H1 (cell line): ENCODE results near the gene SRSF2.

Experiments used
- CTCF ChIP-seq, 3 experiments: IDR thresholded peaks; 1 replicate in 2 of 3; 2 replicates in 1 of 3; pipeline versions ENCODE4 v1.5.1 to v1.6.1; 2011; ENCODE audit warnings: low read length in 3 of 3, mild to moderate bottlenecking in 3 of 3, inconsistent platforms in 2 of 3, low read depth in 1 of 3, moderate library complexity in 1 of 3; ENCODE audit not compliant: insufficient read depth in 1 of 3; ENCODE audit errors: control extremely low read depth in 1 of 3
- EP300 ChIP-seq, 2 experiments: IDR thresholded peaks; 1 replicate in 1 of 2; 2 replicates in 1 of 2; pipeline ENCODE4 v1.6.1; 2011 to 2012; ENCODE audit warnings: low read depth in 2 of 2, low read length in 2 of 2, mild to moderate bottlenecking in 2 of 2, borderline replicate concordance in 1 of 2, inconsistent platforms in 1 of 2, moderate library complexity in 1 of 2
- EZH2 ChIP-seq: fragments of 200-600 bp; sonication (generic); IDR thresholded peaks from 2 replicates; pipeline ENCODE4 v1.7.1; 2012; ENCODE audit warnings: low read depth, mild to moderate bottlenecking, moderate library complexity, low read length, inconsistent platforms; ENCODE audit not compliant: severe bottlenecking
- MAFK ChIP-seq: IDR thresholded peaks from 2 replicates; pipeline ENCODE4 v1.6.1; 2012; ENCODE audit warnings: low read depth, mild to moderate bottlenecking, improper control_type of control experiment, low read length
- POLR2A ChIP-seq, 2 experiments: IDR thresholded peaks; 1 replicate in 1 of 2; 2 replicates in 1 of 2; pipeline ENCODE4 v1.6.1; 2011; ENCODE audit warnings: low read depth in 2 of 2, low read length in 2 of 2, mild to moderate bottlenecking in 2 of 2; ENCODE audit errors: control extremely low read depth in 1 of 2
- POLR2AphosphoS5 ChIP-seq: IDR thresholded peaks from 2 replicates; pipeline ENCODE4 v1.6.1; 2011; ENCODE audit warnings: low read depth, low read length
- RAD21 ChIP-seq, 2 experiments: IDR thresholded peaks in 1 of 2; conservative IDR thresholded peaks in 1 of 2; 2 replicates each; pipeline ENCODE4 v1.6.1; 2011; ENCODE audit warnings: low read depth in 2 of 2, low read length in 2 of 2, improper control_type of control experiment in 1 of 2, inconsistent platforms in 1 of 2, mild to moderate bottlenecking in 1 of 2, moderate library complexity in 1 of 2
- RFX5 ChIP-seq: IDR thresholded peaks from 2 replicates; pipeline ENCODE4 v1.6.1; 2011; ENCODE audit warnings: low read depth, low read length, improper control_type of control experiment, borderline replicate concordance
- TEAD4 ChIP-seq: IDR thresholded peaks from 2 replicates; pipeline ENCODE4 v1.6.1; 2012; ENCODE audit warnings: low read depth, low read length, inconsistent platforms, mixed read lengths

- TF ChIP-seq POLR2A (IDR thresholded peaks at IDR 0.05; ENCODE audit: control extremely low read depth in 1 of 2, low read depth in 2 of 2, low read length in 2 of 2) (no peak), CTCF (IDR thresholded peaks at IDR 0.05; ENCODE audit: control extremely low read depth in 1 of 3, insufficient read depth in 1 of 3, low read depth in 1 of 3, low read length in 3 of 3) (no peak), EP300 (IDR thresholded peaks at IDR 0.05; ENCODE audit: borderline replicate concordance in 1 of 2, low read depth in 2 of 2, low read length in 2 of 2) (no peak), POLR2AphosphoS5 (no peak), TEAD4 (no peak), RAD21 (IDR thresholded peaks at IDR 0.05 in 1 of 2, conservative IDR thresholded peaks at IDR 0.05 in 1 of 2; ENCODE audit: low read depth in 2 of 2, low read length in 2 of 2) (no peak), MAFK (no peak), RFX5 (no peak), EZH2 (no peak)
Measured at GRCh38 chr17:76688165-76688622, 48.9 kb downstream of the SRSF2 start.
